BE2C (cell line): ENCODE data around the gene KRT35.

Experiments used
- DNase-seq: peaks from one replicate; pipeline ENCODE4 v3.0.0-alpha.2; 2020
- H3K27me3 ChIP-seq: fragments of 250-450 bp; sonication (Bioruptor Pico); 2 replicates; pipeline ENCODE4 v1.5.1; 2020; ENCODE audit warnings: mild to moderate bottlenecking
- H3K36me3 ChIP-seq: fragments of 250-450 bp; sonication (Bioruptor Pico); 2 replicates; pipeline ENCODE4 v1.5.1; 2020; ENCODE audit warnings: mild to moderate bottlenecking
- H3K4me1 ChIP-seq: fragments of 250-450 bp; sonication (Bioruptor Pico); 2 replicates; pipeline ENCODE4 v1.5.1; 2020
- H3K4me3 ChIP-seq: 2 replicates; pipeline ENCODE4 v1.5.1; 2011; ENCODE audit warnings: low read depth, low read length
- H3K9me3 ChIP-seq: fragments of 250-450 bp; sonication (Bioruptor Pico); 2 replicates; pipeline ENCODE4 v1.5.1; 2020
- CTCF ChIP-seq: IDR thresholded peaks from 2 replicates; pipeline ENCODE4 v1.5.1; 2012; ENCODE audit warnings: mild to moderate bottlenecking, low read depth, low read length

The KRT35 gene

GRCh38 chr17:41451154-41451728 lies 29.7 kb downstream of the KRT35 start:
- no peak for TF ChIP-seq CTCF
- Histone ChIP-seq H3K4me1 (no peaks in the 10 kb centered on the region), H3K4me3 (no peak overlapping the region), H3K9me3 (peaks cover 6% of the 10 kb centered on the region; the same call in 1 of the 2 replicates), H3K27me3 (no peaks in the 10 kb centered on the region), H3K36me3 (no peaks in the 10 kb centered on the region)
- DNase-seq, result no peak

DNA sequence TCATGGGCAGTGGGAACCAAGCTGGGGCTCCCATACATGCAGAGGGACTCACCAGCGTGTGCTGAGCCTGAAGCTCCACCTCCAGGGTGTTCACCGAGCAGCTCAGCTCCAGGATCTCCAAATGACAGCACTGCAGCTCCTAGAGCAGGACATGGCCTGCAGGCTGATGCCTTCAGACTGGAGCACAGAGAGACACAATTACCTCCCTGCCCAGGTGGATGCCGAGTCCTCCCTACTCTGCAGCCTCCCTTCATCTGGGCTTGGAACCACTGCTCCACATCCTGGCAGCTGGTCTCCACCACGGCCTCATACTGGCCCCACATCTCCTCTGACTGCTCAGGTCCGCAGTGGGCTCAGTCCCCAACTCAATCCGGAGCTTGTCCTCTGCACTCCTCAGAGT lies 31.9 kb downstream of the KRT35 start:
- H3K4me3 ChIP-seq, result no peak overlapping the region
- no peaks in the 10 kb centered on the region for H3K27me3 ChIP-seq
- no peaks in the 10 kb centered on the region for H3K4me1 ChIP-seq
- peaks cover 6% of the 10 kb centered on the region; the same call in 1 of the 2 replicates for H3K9me3 ChIP-seq
- TF ChIP-seq CTCF, result no peak
- DNase-seq, result no peak
- no peaks in the 10 kb centered on the region for H3K36me3 ChIP-seq

- Histone ChIP-seq H3K4me3 (no peak overlapping the region), H3K4me1 (no peaks in the 10 kb centered on the region), H3K9me3 (peaks cover 6% of the 10 kb centered on the region; the same call in 1 of the 2 replicates), H3K36me3 (no peaks in the 10 kb centered on the region), H3K27me3 (no peaks in the 10 kb centered on the region)
- DNase-seq, result no peak
- TF ChIP-seq CTCF, result no peak
Observed at GRCh38 chr17:41448506-41448905, 32.4 kb downstream of the KRT35 start.

DNA sequence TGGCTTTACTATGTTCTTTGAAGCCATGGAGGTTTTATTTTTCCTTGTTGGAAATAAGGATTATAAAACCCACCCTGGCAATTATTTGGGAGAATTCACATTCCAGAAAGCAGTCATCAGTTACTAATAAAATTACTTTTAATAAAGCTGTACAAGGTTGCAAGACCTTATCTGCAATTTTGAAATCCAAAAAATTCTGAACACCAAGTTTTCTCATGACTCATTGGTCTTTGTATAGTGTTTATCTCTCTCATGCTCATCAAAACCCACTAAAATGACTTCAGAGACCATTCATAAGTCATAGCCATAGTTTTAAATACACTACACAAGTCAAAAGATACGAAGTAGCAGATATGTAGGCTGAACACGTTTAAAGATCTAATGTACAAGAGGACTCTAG lies 34.1 kb downstream of the KRT35 start:
- no peak overlapping the region for H3K4me3 ChIP-seq
- peaks cover 3% of the 10 kb centered on the region; the same call in 1 of the 2 replicates for H3K9me3 ChIP-seq
- no peaks in the 10 kb centered on the region for H3K4me1 ChIP-seq
- H3K36me3 ChIP-seq, result no peaks in the 10 kb centered on the region
- peaks cover 4% of the 10 kb centered on the region; the same call in 1 of the 2 replicates for H3K27me3 ChIP-seq
- TF ChIP-seq CTCF, result no peak
- no peak for DNase-seq

- Histone ChIP-seq H3K4me1 (no peaks in the 10 kb centered on the region), H3K4me3 (no peak overlapping the region), H3K36me3 (no peaks in the 10 kb centered on the region), H3K27me3 (peaks cover 4% of the 10 kb centered on the region; the same call in 1 of the 2 replicates), H3K9me3 (no peaks in the 10 kb centered on the region)
- DNase-seq, result no peak
- TF ChIP-seq CTCF, result no peak
Observed at GRCh38 chr17:41444640-41445039, 36.3 kb downstream of the KRT35 start.

GRCh38 chr17:41444186-41444585 lies 36.8 kb downstream of the KRT35 start:
- Histone ChIP-seq H3K4me3 (no peak overlapping the region), H3K4me1 (no peaks in the 10 kb centered on the region), H3K9me3 (no peaks in the 10 kb centered on the region), H3K27me3 (peaks cover 4% of the 10 kb centered on the region; the same call in 1 of the 2 replicates), H3K36me3 (no peaks in the 10 kb centered on the region)
- TF ChIP-seq CTCF, result no peak
- no peak for DNase-seq
